Measurements from ENCODE around the gene QSOX1.
A peak's percentile ranks its signal among the peaks of the same experiment; 100 is the strongest.

The QSOX1 gene

GRCh38 chr1:180227861-180228647 lies 73.4 kb downstream of the QSOX1 start:
- TF ChIP-seq POLR2A (IDR thresholded peaks at IDR 0.05; ENCODE audit: low read depth, low read length) (no peak), PAX5 (IDR thresholded peaks at IDR 0.05; ENCODE audit: insufficient read depth, low read length, severe bottlenecking) (no peak), SPI1 (IDR thresholded peaks at IDR 0.05; ENCODE audit: low read depth, low read length) (no peak), POLR2AphosphoS5 (IDR thresholded peaks at IDR 0.05; ENCODE audit: low read depth, low read length) (no peak), TAF1 (IDR thresholded peaks at IDR 0.05; ENCODE audit: low read depth, low read length) (no peak), POU2F2 (IDR thresholded peaks at IDR 0.05; ENCODE audit: low read depth, low read length) (no peak)
- FAIRE-seq (no peak), DNase-seq (ENCODE audit: insufficient read length, low spot score) (no peak)

- no peak for DNase-seq (ENCODE audit: insufficient read length, low spot score)
- peak; percentile 64 for FAIRE-seq
- no peak for TF ChIP-seq POLR2AphosphoS5 (IDR thresholded peaks at IDR 0.05; ENCODE audit: low read depth, low read length)
- TF ChIP-seq POU2F2 (IDR thresholded peaks at IDR 0.05; ENCODE audit: low read depth, low read length) = no peak
- no peak for TF ChIP-seq PAX5 (IDR thresholded peaks at IDR 0.05; ENCODE audit: insufficient read depth, low read length, severe bottlenecking)
- no peak for TF ChIP-seq POLR2A (IDR thresholded peaks at IDR 0.05; ENCODE audit: low read depth, low read length)
These were observed 74.2 kb downstream of the QSOX1 start for GRCh38 chr1:180228648-180229482.

GRCh38 chr1:180229483-180230415 lies 75.1 kb downstream of the QSOX1 start, which contains the start of gene LHX4:
TSS of gene LHX4 (plus strand) at chr1:180230264. CDS start at chr1:180230530, 266 bp downstream.
- peak; percentile 63 for DNase-seq (ENCODE audit: insufficient read length, low spot score)
- FAIRE-seq = no peak
- TF ChIP-seq SPI1 (IDR thresholded peaks at IDR 0.05; ENCODE audit: low read depth, low read length) (no peak), POLR2AphosphoS5 (IDR thresholded peaks at IDR 0.05; ENCODE audit: low read depth, low read length) (no peak), PAX5 (IDR thresholded peaks at IDR 0.05; ENCODE audit: insufficient read depth, low read length, severe bottlenecking) (no peak), POU2F2 (IDR thresholded peaks at IDR 0.05; ENCODE audit: low read depth, low read length) (no peak), POLR2A (IDR thresholded peaks at IDR 0.05; ENCODE audit: low read depth, low read length) (no peak), TAF1 (IDR thresholded peaks at IDR 0.05; ENCODE audit: low read depth, low read length) (no peak)

DNA sequence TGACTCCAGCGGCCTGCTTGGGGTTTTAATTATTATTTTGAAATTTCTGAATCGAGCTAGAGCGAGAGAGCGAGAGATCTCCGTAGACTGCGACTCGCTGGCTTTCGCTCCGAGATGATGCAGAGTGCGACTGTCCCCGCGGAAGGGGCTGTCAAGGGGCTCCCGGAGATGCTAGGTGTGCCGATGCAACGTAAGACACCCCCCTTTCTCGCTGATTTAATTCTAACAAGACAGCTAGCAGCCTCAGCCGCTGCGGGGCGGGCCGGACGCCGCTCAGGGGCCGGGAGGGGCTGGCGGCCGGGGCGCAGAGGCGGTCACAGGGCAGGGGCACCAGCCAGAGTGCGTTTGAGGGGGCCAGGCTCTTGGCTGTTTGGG lies 75.7 kb downstream of the QSOX1 start:
- no peak for DNase-seq (ENCODE audit: insufficient read length, low spot score)
- TF ChIP-seq POLR2A (IDR thresholded peaks at IDR 0.05; ENCODE audit: low read depth, low read length) (no peak), PAX5 (IDR thresholded peaks at IDR 0.05; ENCODE audit: insufficient read depth, low read length, severe bottlenecking) (no peak), TAF1 (IDR thresholded peaks at IDR 0.05; ENCODE audit: low read depth, low read length) (no peak), POLR2AphosphoS5 (IDR thresholded peaks at IDR 0.05; ENCODE audit: low read depth, low read length) (no peak), SPI1 (IDR thresholded peaks at IDR 0.05; ENCODE audit: low read depth, low read length) (no peak), POU2F2 (IDR thresholded peaks at IDR 0.05; ENCODE audit: low read depth, low read length) (no peak)
- peak; percentile 45 for FAIRE-seq

GRCh38 chr1:180230791-180231505 lies 76.3 kb downstream of the QSOX1 start:
- TF ChIP-seq POU2F2 (IDR thresholded peaks at IDR 0.05; ENCODE audit: low read depth, low read length) = no peak
- no peak for TF ChIP-seq PAX5 (IDR thresholded peaks at IDR 0.05; ENCODE audit: insufficient read depth, low read length, severe bottlenecking)
- TF ChIP-seq SPI1 (IDR thresholded peaks at IDR 0.05; ENCODE audit: low read depth, low read length) = no peak
- no peak for TF ChIP-seq TAF1 (IDR thresholded peaks at IDR 0.05; ENCODE audit: low read depth, low read length)
- TF ChIP-seq POLR2AphosphoS5 (IDR thresholded peaks at IDR 0.05; ENCODE audit: low read depth, low read length) = no peak
- TF ChIP-seq POLR2A (IDR thresholded peaks at IDR 0.05; ENCODE audit: low read depth, low read length) = no peak
- peak; percentile 41 for FAIRE-seq
- DNase-seq (ENCODE audit: insufficient read length, low spot score) = no peak

- FAIRE-seq (no peak), DNase-seq (ENCODE audit: insufficient read length, low spot score) (no peak)
These were observed 76.8 kb downstream of the QSOX1 start for GRCh38 chr1:180231506-180231921.

GRCh38 chr1:180231936-180232335 lies 77.3 kb downstream of the QSOX1 start:
- TF ChIP-seq SPI1 (IDR thresholded peaks at IDR 0.05; ENCODE audit: low read depth, low read length) (no peak), PAX5 (IDR thresholded peaks at IDR 0.05; ENCODE audit: insufficient read depth, low read length, severe bottlenecking) (no peak), POLR2AphosphoS5 (IDR thresholded peaks at IDR 0.05; ENCODE audit: low read depth, low read length) (no peak), TAF1 (IDR thresholded peaks at IDR 0.05; ENCODE audit: low read depth, low read length) (no peak), POU2F2 (IDR thresholded peaks at IDR 0.05; ENCODE audit: low read depth, low read length) (no peak), POLR2A (IDR thresholded peaks at IDR 0.05; ENCODE audit: low read depth, low read length) (no peak)
- FAIRE-seq (peak; percentile 74), DNase-seq (ENCODE audit: insufficient read length, low spot score) (no peak)

More at GRCh38 chr1:180231506-180231921, 76.8 kb downstream of the QSOX1 start:
- no peak for TF ChIP-seq TAF1 (IDR thresholded peaks at IDR 0.05; ENCODE audit: low read depth, low read length)

DNA sequence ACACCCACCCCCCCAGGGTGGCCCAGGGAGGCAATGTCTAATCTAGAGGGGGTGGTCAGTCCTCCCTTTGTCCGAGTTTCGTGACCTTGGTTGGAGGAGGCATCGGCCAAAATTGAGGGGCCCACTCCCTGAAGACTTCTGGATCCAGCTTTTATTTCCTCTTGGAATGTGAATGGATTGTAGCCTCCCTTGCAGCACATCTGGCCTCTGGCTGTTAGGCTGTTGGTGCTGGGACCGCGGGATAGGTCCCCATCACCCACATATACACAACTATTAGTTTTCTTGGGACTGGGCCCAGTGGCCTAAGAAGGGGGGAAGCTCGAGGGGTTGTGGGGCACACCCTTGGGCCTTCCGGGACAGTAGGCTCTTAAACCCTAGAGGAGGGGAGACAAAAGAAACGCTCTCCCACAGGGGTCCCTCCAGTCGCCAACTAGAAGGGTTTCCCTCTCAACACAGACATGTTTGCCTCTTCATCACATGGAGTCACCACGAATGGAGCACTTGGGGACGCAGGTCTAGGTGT lies 77.9 kb downstream of the QSOX1 start:
- TF ChIP-seq PAX5 (IDR thresholded peaks at IDR 0.05; ENCODE audit: insufficient read depth, low read length, severe bottlenecking) (no peak), POLR2AphosphoS5 (IDR thresholded peaks at IDR 0.05; ENCODE audit: low read depth, low read length) (no peak), TAF1 (IDR thresholded peaks at IDR 0.05; ENCODE audit: low read depth, low read length) (no peak), POU2F2 (IDR thresholded peaks at IDR 0.05; ENCODE audit: low read depth, low read length) (no peak), SPI1 (IDR thresholded peaks at IDR 0.05; ENCODE audit: low read depth, low read length) (no peak), POLR2A (IDR thresholded peaks at IDR 0.05; ENCODE audit: low read depth, low read length) (no peak)
- DNase-seq (ENCODE audit: insufficient read length, low spot score) (no peak), FAIRE-seq (no peak)
